ENCODE measurements around the gene WASF3. TPM values are rescaled to one million over a fixed set of nuclear protein-coding genes. Genes with fewer than 3 reads are reported as not detected.

WASF3 gene
- total RNA-seq, 1 donor from 2014 or later: 0.13 TPM

DNA sequence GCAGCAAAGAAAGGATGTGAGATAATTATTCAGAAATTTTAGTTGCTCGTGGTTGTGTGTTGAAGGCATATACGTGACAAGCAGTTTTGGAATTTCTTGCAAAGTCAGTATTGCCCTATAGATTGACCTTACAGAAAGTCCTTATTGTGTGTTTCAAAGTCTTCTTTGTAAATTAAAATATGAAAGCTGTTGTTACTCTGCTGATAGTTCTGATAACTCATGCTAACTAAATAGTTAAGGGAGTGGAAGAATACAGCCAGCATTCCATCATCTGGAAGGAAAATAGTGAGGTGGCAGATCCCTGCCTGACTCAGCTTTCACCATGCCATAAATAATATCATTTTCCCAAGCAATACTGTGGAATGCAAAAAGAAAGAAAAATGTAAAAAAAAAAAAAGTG, 27.2 kb downstream of the WASF3 start:
- H3K27ac Mint-ChIP-seq: no peak overlapping the region
- intact Hi-C loops (cut with micrococcal nuclease): no loop called here
- no peaks in the 10 kb centered on the region for H3K36me3 Mint-ChIP-seq (ENCODE audit: low read depth)
- DNase-seq (ENCODE audit: low spot score): no peak
- peaks cover 12% of the 10 kb centered on the region for H3K27me3 Mint-ChIP-seq (ENCODE audit: insufficient read depth)
- H3K9me3 Mint-ChIP-seq: no peaks in the 10 kb centered on the region
- H3K4me1 Mint-ChIP-seq (ENCODE audit: low read depth): no peaks in the 10 kb centered on the region
- no peak overlapping the region for H3K4me3 Mint-ChIP-seq

DNA sequence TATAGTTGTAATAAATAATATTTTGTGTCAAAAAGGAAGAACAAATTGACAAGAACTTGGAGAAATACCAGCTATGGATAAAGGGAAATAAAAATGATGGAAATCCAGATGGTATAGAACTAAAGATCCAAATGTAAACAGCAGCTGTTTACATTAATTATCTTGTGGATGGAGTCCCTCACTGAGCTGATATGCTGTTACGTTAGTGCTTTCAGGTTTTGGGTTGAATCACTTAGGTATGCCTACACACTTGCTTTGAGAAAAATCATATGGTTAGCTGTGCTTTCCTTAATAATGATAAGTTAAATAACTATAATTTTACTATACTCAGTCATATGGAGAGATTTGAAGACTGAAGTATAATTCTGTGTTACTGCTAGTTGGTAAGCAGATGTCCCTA, 27.7 kb downstream of the WASF3 start:
- H3K4me1 Mint-ChIP-seq (ENCODE audit: low read depth): no peaks in the 10 kb centered on the region
- H3K27me3 Mint-ChIP-seq (ENCODE audit: insufficient read depth): peaks cover 12% of the 10 kb centered on the region
- intact Hi-C loops (cut with micrococcal nuclease): no loop called here
- H3K36me3 Mint-ChIP-seq (ENCODE audit: low read depth): no peaks in the 10 kb centered on the region
- no peaks in the 10 kb centered on the region for H3K9me3 Mint-ChIP-seq
- DNase-seq (ENCODE audit: low spot score): no peak
- no peak overlapping the region for H3K4me3 Mint-ChIP-seq
- H3K27ac Mint-ChIP-seq: no peak overlapping the region

DNA sequence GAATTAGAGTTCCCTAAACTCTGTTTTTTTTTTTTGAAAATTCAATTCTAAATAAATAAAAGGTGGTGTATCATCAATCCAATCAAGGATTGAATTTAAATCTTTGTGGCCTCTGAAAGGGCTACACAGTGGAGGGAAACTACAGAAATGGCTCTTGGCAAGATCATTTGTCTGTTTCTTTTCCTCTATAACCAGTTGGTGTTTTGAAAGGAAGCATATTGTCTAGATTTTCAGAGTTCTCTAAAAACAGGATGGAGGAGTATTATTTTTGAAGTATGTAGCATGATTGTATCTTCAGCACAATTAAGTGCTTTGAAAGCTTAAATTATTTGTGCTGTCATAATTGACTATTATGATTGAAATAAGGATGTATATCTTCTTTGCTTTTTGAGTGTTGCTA, 29.8 kb downstream of the WASF3 start:
- Mint-ChIP-seq H3K27me3 (ENCODE audit: insufficient read depth) (peaks cover 14% of the 10 kb centered on the region), H3K4me3 (no peak overlapping the region), H3K27ac (no peak overlapping the region), H3K4me1 (ENCODE audit: low read depth) (no peaks in the 10 kb centered on the region), H3K9me3 (no peaks in the 10 kb centered on the region), H3K36me3 (ENCODE audit: low read depth) (no peaks in the 10 kb centered on the region)
- intact Hi-C loops (cut with micrococcal nuclease): no loop called here
- no peak for DNase-seq (ENCODE audit: low spot score)

DNA sequence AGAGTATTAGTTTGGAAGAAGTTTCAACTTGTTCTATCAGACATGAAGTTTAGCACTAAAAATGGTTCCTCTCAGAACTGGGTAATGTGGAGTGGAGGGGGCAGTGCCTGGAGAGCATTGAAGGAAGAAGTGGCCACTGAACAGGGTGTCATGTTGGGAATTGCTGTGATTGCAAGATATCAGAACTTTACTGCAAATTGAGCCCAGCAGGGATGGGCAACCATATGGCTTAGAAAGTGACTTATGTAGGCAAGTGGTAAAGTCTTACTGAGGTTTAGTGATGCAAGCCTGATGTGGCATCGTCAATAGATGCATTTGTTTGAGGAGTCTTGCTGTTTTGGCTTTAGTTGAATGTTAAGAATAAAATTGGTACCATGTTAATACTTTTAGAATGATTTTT, 31.7 kb downstream of the WASF3 start:
- no peaks in the 10 kb centered on the region for H3K36me3 Mint-ChIP-seq (ENCODE audit: low read depth)
- peaks cover 13% of the 10 kb centered on the region for H3K27me3 Mint-ChIP-seq (ENCODE audit: insufficient read depth)
- no peak overlapping the region for H3K27ac Mint-ChIP-seq
- intact Hi-C loops (cut with micrococcal nuclease): no loop called here
- H3K4me3 Mint-ChIP-seq: no peak overlapping the region
- no peak for DNase-seq (ENCODE audit: low spot score)
- no peaks in the 10 kb centered on the region for H3K4me1 Mint-ChIP-seq (ENCODE audit: low read depth)
- H3K9me3 Mint-ChIP-seq: no peaks in the 10 kb centered on the region

DNA sequence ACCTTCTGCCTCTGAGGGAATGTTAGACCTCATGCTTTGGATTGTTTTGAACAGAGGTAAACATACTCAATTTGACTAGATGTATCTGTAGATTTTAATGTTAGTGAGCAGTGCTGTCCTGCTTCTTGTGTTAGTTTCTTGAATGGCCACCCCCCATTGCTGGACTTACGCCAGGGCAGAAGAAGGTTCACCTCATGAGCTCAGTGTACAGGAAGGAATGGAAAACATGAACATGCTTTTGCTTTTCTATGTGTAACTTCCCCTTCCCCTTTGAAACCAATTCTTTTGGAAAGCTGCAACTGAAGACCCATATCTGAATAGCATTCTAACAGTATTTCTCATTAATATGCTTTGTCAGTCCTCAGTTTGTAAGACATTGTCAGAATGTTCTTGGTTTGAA, 32.3 kb downstream of the WASF3 start:
- DNase-seq (ENCODE audit: low spot score): no peak
- Mint-ChIP-seq H3K27me3 (ENCODE audit: insufficient read depth) (peaks cover 13% of the 10 kb centered on the region), H3K36me3 (ENCODE audit: low read depth) (no peaks in the 10 kb centered on the region), H3K27ac (no peak overlapping the region), H3K4me3 (no peak overlapping the region), H3K9me3 (no peaks in the 10 kb centered on the region), H3K4me1 (ENCODE audit: low read depth) (no peaks in the 10 kb centered on the region)
- intact Hi-C loops (cut with micrococcal nuclease): no loop called here

DNA sequence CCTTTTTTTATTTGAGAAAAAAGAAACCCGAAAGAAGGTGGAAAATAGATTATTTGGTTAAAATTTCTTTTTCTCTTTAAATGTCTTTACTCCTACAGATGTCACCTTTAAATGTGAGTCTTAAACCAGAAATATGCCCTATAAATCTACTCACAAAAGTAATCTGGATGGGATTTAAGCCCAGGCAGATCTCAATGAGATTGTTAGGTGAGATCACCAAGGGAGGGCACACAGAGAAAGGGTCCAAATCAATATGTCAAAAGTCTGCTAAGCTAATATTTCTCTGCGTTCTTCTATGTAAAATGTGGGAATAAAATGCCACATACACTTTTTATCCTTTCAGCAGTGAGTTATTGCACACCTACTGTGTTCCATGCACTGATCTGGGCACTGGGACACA, 32.9 kb downstream of the WASF3 start:
- intact Hi-C loops (cut with micrococcal nuclease): no loop called here
- no peaks in the 10 kb centered on the region for H3K9me3 Mint-ChIP-seq

DNA sequence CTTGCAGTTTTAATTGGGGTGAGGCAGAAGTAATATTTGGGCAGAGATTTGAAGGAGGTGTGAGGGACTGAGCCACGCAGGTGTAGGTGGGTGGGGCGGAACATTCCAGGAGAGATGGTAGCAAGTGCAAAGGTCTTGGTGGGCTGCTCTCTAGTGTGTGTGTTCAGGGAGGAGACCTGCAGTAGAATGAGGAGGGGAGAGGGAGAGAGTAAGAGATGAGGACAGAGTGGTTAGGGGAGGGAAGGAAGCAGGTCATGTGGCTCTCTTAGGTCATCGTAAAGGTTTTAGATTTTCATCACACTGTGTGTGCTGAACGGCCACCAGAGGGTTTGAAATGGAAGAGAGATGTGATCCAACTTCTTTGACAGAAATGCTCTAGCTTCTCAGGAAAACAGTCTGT, 33.5 kb downstream of the WASF3 start:
- peaks cover 9% of the 10 kb centered on the region for H3K27me3 Mint-ChIP-seq (ENCODE audit: insufficient read depth)
- intact Hi-C loops (cut with micrococcal nuclease): no loop called here
- H3K36me3 Mint-ChIP-seq (ENCODE audit: low read depth): no peaks in the 10 kb centered on the region
- H3K27ac Mint-ChIP-seq: no peak overlapping the region
- no peaks in the 10 kb centered on the region for H3K4me1 Mint-ChIP-seq (ENCODE audit: low read depth)
- H3K4me3 Mint-ChIP-seq: no peak overlapping the region
- no peak for DNase-seq (ENCODE audit: low spot score)
- H3K9me3 Mint-ChIP-seq: no peaks in the 10 kb centered on the region

More for the DNA sequence above, 32.9 kb downstream of the WASF3 start:
- no peak overlapping the region for H3K4me3 Mint-ChIP-seq
- no peaks in the 10 kb centered on the region for H3K36me3 Mint-ChIP-seq (ENCODE audit: low read depth)
- DNase-seq (ENCODE audit: low spot score): no peak
- no peak overlapping the region for H3K27ac Mint-ChIP-seq
- H3K27me3 Mint-ChIP-seq (ENCODE audit: insufficient read depth): peaks cover 13% of the 10 kb centered on the region
- H3K4me1 Mint-ChIP-seq (ENCODE audit: low read depth): no peaks in the 10 kb centered on the region

DNA sequence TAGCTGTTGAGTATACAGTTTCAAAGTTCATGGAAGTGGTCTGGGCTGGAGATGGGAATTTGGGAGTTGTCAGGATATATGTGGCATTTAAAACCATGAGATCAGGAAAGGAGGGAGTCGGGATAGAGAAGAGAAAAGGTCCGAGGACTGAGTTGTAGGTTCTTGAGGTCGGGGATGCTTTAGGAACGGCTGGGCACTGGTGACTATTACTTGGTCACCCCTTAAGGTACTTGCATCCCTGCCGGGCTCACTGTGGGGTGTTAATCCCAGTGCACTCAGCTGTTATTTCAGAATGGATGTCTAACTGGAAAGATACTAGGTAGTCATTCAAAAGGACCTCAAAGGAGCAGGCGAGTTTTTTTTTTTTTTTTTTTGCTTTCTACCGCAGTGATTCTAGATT, 34.2 kb downstream of the WASF3 start:
- no peak for DNase-seq (ENCODE audit: low spot score)
- Mint-ChIP-seq H3K4me1 (ENCODE audit: low read depth) (no peaks in the 10 kb centered on the region), H3K36me3 (ENCODE audit: low read depth) (no peaks in the 10 kb centered on the region), H3K27ac (no peak overlapping the region), H3K4me3 (no peak overlapping the region), H3K9me3 (peaks cover 1% of the 10 kb centered on the region), H3K27me3 (ENCODE audit: insufficient read depth) (peaks cover 9% of the 10 kb centered on the region)
- intact Hi-C loops (cut with micrococcal nuclease): no loop called here

DNA sequence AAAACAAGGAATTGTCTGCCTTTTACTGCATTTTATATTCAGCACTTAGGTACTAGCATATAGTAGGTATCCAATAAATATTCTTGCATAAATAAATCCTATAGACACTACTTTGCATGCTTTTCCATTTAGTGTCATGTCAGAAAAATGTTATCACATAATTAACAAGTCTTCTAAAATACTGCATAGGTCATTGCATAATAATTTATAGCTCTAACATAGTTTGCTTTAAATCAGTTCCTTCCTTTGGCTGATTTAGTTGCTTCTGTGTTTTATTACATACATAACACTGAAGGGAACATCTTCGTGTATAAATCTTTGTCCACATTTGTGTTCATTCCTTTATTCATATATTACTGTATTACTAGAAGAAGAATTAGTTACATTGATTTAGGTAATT, 36.2 kb downstream of the WASF3 start:
- Mint-ChIP-seq H3K4me3 (no peak overlapping the region), H3K27me3 (ENCODE audit: insufficient read depth) (peaks cover 6% of the 10 kb centered on the region), H3K27ac (no peak overlapping the region), H3K9me3 (peaks cover 8% of the 10 kb centered on the region), H3K4me1 (ENCODE audit: low read depth) (no peaks in the 10 kb centered on the region), H3K36me3 (ENCODE audit: low read depth) (no peaks in the 10 kb centered on the region)
- DNase-seq (ENCODE audit: low spot score): no peak
- intact Hi-C loops (cut with micrococcal nuclease): no loop called here

DNA sequence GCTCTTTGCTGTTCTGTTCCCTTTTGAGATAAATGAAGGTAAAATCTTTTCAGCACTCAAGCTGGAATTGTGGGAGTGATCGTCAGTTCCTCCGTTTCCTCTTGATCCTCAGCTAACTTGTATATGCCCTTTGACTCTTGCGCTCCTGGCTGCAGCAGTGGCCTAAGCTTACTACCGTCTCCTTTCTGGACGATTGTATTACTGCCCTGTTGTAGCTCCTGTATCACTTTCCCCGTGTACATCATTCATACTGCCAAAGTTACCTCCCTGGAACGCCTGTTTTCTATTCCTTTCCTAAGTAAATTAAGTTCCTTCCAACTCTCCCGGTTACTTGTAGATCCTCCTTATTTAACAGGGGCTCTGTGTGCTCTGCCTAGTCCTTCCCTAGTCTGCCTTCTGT, 36.9 kb downstream of the WASF3 start:
- H3K4me1 Mint-ChIP-seq (ENCODE audit: low read depth): no peaks in the 10 kb centered on the region
- H3K27ac Mint-ChIP-seq: no peak overlapping the region
- no peak overlapping the region for H3K4me3 Mint-ChIP-seq
- peaks cover 3% of the 10 kb centered on the region for H3K27me3 Mint-ChIP-seq (ENCODE audit: insufficient read depth)
- no peak for DNase-seq (ENCODE audit: low spot score)
- intact Hi-C loops (cut with micrococcal nuclease): no loop called here
- H3K36me3 Mint-ChIP-seq (ENCODE audit: low read depth): no peaks in the 10 kb centered on the region
- peaks cover 8% of the 10 kb centered on the region for H3K9me3 Mint-ChIP-seq

DNA sequence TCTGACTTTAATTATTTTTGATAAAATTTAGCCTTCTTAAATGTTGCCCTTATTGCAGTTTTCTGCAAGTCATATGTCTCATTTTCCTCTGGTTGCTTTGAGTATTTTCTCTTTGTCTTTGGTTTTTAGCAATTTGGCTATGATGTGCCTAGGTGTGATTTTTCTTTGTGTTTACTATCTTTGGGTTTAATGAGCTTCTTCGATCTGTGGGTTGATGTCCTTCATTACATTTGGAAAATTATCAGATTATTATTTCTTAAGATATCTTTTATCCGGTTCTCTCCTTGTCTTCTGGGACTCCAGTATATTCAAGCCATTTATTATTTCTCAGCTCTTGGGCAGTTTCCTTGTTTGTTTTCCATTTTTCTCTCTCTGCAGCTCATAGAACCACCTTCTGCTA, 39.0 kb downstream of the WASF3 start:
- intact Hi-C loops (cut with micrococcal nuclease): no loop called here
- no peak for DNase-seq (ENCODE audit: low spot score)
- Mint-ChIP-seq H3K9me3 (peaks cover 8% of the 10 kb centered on the region), H3K4me1 (ENCODE audit: low read depth) (no peaks in the 10 kb centered on the region), H3K36me3 (ENCODE audit: low read depth) (no peaks in the 10 kb centered on the region), H3K27ac (no peak overlapping the region), H3K4me3 (no peak overlapping the region), H3K27me3 (ENCODE audit: insufficient read depth) (no peaks in the 10 kb centered on the region)

DNA sequence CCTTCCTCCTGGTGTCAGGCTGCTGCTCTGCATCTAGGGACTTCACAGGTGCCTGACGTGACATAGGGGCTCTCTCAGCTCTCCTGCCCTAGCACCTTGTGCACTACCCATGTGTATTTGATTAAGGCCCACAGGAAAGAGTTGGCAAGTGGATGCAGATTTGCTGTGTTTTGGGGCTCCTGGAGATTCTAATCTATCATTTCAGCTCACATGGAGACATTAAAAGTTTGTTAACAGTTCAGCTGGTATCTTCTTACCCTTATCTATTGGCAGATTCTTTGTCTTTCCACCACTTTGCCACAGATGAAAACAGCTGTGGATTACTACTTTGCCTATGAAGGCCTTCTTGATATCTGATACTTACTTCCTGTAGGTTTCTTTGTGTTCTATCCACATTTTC, 41.9 kb downstream of the WASF3 start:
- no peaks in the 10 kb centered on the region for H3K36me3 Mint-ChIP-seq (ENCODE audit: low read depth)
- H3K27ac Mint-ChIP-seq: no peak overlapping the region
- peaks cover 4% of the 10 kb centered on the region for H3K27me3 Mint-ChIP-seq (ENCODE audit: insufficient read depth)
- intact Hi-C loops (cut with micrococcal nuclease): no loop called here
- H3K4me1 Mint-ChIP-seq (ENCODE audit: low read depth): no peaks in the 10 kb centered on the region
- peaks cover 8% of the 10 kb centered on the region for H3K9me3 Mint-ChIP-seq
- DNase-seq (ENCODE audit: low spot score): no peak
- H3K4me3 Mint-ChIP-seq: no peak overlapping the region

DNA sequence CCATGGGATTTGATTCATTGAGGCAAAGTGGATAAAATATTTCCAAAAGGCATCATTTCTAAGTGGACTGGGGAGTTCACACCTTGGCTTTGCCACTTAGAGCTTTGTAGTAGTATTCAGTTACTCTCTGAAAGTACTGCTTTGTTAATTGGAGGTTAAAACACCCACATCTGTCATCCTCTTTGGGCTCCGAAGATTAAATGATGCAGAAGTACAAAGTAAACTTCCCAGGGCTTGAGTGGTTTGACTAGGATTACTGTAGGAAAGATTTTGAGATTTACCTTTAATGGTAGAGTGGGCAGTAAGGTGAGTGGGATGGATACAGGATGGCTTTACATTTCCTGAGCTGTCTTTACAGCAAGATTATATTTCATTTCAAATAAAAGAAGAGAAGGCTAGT, 42.4 kb downstream of the WASF3 start:
- no peak overlapping the region for H3K27ac Mint-ChIP-seq

DNA sequence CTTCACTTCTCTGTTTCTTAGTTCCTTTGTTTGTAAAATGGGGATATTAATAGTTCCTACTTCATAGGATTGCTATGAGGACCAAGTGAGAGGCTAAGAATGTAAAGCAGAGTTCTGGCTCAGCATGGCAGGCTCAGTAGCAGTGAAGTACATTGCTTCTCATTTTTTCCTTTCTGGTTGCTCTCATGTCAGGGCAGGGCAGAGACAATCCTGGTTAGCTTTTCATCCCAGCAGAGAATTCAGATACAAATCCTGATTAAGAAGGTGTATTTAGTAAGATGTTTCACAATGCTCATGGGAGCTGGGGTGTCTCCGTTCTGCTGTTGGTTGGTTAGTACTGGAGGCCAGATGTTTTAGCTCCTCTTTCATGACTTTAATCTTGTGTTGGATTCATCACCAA, 42.9 kb downstream of the WASF3 start:
- H3K9me3 Mint-ChIP-seq: peaks cover 8% of the 10 kb centered on the region
- intact Hi-C loops (cut with micrococcal nuclease): no loop called here
- no peak overlapping the region for H3K4me3 Mint-ChIP-seq
- H3K27ac Mint-ChIP-seq: no peak overlapping the region
- peaks cover 4% of the 10 kb centered on the region for H3K27me3 Mint-ChIP-seq (ENCODE audit: insufficient read depth)
- H3K36me3 Mint-ChIP-seq (ENCODE audit: low read depth): no peaks in the 10 kb centered on the region
- no peak for DNase-seq (ENCODE audit: low spot score)
- H3K4me1 Mint-ChIP-seq (ENCODE audit: low read depth): no peaks in the 10 kb centered on the region

More for the DNA sequence above, 42.4 kb downstream of the WASF3 start:
- H3K4me1 Mint-ChIP-seq (ENCODE audit: low read depth): no peaks in the 10 kb centered on the region
- no peak overlapping the region for H3K4me3 Mint-ChIP-seq
- no peaks in the 10 kb centered on the region for H3K36me3 Mint-ChIP-seq (ENCODE audit: low read depth)
- H3K27me3 Mint-ChIP-seq (ENCODE audit: insufficient read depth): peaks cover 4% of the 10 kb centered on the region
- no peak for DNase-seq (ENCODE audit: low spot score)
- intact Hi-C loops (cut with micrococcal nuclease): no loop called here
- peaks cover 8% of the 10 kb centered on the region for H3K9me3 Mint-ChIP-seq
